HT-29 (cell line): ENCODE data around the gene ABL1. TPM values are rescaled to one million over a fixed set of nuclear protein-coding genes. Genes with fewer than 3 reads are reported as not detected.

Experiments used
- DNase-seq: peaks from one replicate; pipeline ENCODE4 v3.0.0-alpha.2; 2015; ENCODE audit warnings: low spot score
- total RNA-seq: library from RNA; depleted of rRNA; stranded (reverse); fragments of >200 nt; shearing (Covaris generic); gene quantifications from 2 replicates; pipeline ENCODE4 v1.2.3, GENCODE V29; 2014; rRNA removed

Gene ABL1
- total RNA-seq, 1 experiment from 2014 or later: 16.4 TPM

GRCh38 chr9:130930804-130931349 is 95.8 kb downstream of the ABL1 start:
- DNase-seq: no peak

- no peak for DNase-seq
These were observed 96.6 kb downstream of the ABL1 start for GRCh38 chr9:130931508-130932254.

- DNase-seq: no peak
These were observed 97.4 kb downstream of the ABL1 start for GRCh38 chr9:130932255-130933079.

- DNase-seq: no peak
These were observed 98.3 kb downstream of the ABL1 start for GRCh38 chr9:130933114-130934046.

GRCh38 chr9:130934246-130934645 is 99.2 kb downstream of the ABL1 start:
- DNase-seq: no peak

GRCh38 chr9:130934702-130935647 is 99.9 kb downstream of the ABL1 start:
- no peak for DNase-seq

- no peak for DNase-seq
These were observed 100.7 kb downstream of the ABL1 start for GRCh38 chr9:130935648-130936271.

GRCh38 chr9:130936285-130937117 is 101.4 kb downstream of the ABL1 start:
- DNase-seq: peak; percentile 35

Other genes with a start within 250 kb of the ABL1 start
- not detected in 2 replicates for gene PRDM12, start 170.7 kb upstream of the ABL1 start, total RNA-seq
- gene EXOSC2, start 141.5 kb upstream of the ABL1 start, total RNA-seq: 26.5 and 29.7 TPM in 2 replicates
- not detected in 2 replicates for gene QRFP, start 61.6 kb downstream of the ABL1 start, total RNA-seq
- gene FIBCD1, start 104.0 kb downstream of the ABL1 start, total RNA-seq: 0.03 and 1.5 TPM in 2 replicates
- gene LAMC3, start 173.9 kb downstream of the ABL1 start, total RNA-seq: not detected in 2 replicates